Left ventricle myocardium superior (tissue), 1 donor: ENCODE results near the gene SH3GL3. TPM values are rescaled to one million over a fixed set of nuclear protein-coding genes. Genes with fewer than 3 reads are reported as not detected.

ENCODE experiments used
- ATAC-seq: fragments of 200-7000 bp; cut with Tn5 transposase; one replicate; pipeline ENCODE4 v1.9.1; 2020; ENCODE audit warnings: mild to moderate bottlenecking, moderate library complexity
- DNase-seq: peaks from one replicate; pipeline ENCODE4 v3.0.0-alpha.2; 2020
- intact Hi-C: fragments of 100-400 bp; cut with micrococcal nuclease; formaldehyde crosslinking; loops from one replicate; pipeline ENCODE4 v1.11.0; 2022
- total RNA-seq: library from RNA; stranded (reverse); fragmentation: NEBNext Ultra II Directional; extraction: Animal tissue kit (Norgen Biotek cat#: 25700); gene quantifications from one replicate; pipeline ENCODE4 v1.2.1, GENCODE V29; 2021
- donor health status: DM: no; HTN: yes; CAD: no; lungs with severe emphysema.

The SH3GL3 gene
- total RNA-seq, 1 donor from 2014 or later: not detected

DNA sequence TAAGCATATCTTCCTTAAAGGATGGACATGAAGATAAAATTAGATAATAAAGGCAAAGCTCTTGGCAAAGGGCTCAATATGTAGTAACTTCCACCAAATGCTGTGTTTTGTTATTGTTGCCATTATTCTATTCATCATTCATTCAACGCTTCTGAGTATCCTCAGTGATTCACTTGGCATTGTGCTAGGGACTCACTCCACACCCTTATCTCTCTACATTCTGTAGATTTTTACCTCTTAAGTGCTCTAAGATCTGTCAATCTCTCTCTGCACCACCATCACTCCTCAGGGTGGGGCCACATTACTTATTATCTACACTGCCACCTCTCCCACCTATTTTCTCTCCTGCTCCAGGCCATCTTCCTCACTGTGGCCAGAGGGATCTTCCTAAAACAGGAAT, 51.2 kb downstream of the SH3GL3 start:
- intact Hi-C loops: no loop called here
- DNase-seq: no peak
- no peak for ATAC-seq

DNA sequence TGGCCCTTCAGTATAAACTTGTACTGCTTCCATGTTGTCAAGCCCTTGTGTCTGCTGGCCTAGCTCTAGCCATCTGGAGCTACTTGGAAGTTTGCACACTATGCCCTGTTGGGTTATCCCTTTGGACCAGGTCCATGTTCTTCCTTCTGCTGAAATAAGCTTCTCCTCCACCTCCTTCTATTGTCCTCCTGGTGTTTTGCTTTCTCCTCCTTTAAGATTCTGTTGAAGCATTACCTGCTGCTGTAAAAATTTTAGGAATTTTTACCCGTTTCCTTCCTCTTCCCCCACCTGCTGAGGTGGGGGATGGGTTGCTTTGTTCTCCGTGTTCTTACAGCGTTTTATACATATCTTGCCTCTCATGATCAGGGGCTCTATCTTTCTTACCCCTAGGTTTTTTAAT, 51.7 kb downstream of the SH3GL3 start:
- ATAC-seq (no peak), DNase-seq (no peak)
- intact Hi-C loops: no loop called here

GRCh38 chr15:83499476-83499875, 52.3 kb downstream of the SH3GL3 start:
- intact Hi-C loops: no loop called here
- no peak for DNase-seq
- no peak for ATAC-seq

DNA sequence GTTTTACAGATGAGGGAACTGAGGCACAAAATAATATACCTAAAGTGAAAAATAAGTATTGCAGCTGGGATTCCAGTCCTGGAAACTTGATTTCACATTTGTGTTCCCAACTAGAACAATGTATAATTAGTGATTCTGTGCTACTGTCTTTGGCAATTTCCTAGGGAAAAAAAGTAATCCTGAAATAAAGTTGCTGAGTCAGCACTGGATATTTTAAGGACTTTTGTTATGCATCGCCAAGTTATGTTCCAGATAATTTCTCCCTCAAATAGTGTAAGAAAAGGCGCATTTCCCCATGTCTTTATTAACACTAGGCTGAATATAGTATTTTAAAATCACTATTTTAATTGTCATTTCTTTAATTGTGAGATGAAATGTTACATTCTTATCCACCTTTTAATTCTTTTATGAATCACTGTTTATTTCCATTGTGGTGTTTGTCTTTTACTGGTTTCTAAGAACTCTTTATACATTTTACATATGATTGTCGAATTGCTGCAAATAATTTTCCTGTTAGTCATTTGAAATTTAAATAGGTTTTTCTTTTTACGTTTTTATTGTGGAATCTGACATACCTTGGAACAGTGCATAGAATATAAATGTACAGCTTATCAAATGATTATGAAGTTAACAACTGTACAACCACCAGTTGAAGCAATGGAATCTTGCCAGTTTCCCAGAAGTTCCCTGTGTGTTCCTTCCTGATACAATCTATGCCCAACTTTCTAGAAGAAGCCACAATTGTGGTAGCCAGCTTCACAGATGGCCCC, 56.6 kb downstream of the SH3GL3 start:
- DNase-seq (no peak), ATAC-seq (no peak)
- intact Hi-C loops: no loop called here

GRCh38 chr15:83504365-83504764, 57.2 kb downstream of the SH3GL3 start:
- no peak for ATAC-seq
- no peak for DNase-seq
- intact Hi-C loops: no loop called here

- ATAC-seq (no peak), DNase-seq (no peak)
- intact Hi-C loops: no loop called here
Observed at GRCh38 chr15:83510001-83510400, 62.9 kb downstream of the SH3GL3 start.

DNA sequence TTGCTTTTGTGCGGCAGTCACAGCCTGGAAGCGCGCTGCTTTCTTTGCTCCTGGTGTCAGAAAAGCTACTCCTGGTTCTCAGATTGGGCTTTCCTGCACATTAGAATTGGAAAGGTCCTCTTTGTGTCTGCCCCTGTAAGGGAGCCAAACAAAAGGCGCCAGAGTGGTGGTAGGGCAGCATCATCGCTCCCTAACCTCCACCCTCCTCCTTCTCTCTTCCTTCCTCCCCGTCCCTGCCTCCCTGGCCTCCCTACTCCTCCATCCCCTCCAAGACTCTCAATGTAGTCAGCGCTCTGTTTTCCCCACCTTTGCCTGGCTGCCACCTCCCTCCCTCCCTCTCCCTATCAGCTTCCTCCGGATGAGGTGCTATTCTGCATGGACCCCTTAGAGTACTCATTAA, 65.3 kb downstream of the SH3GL3 start:
- DNase-seq: no peak
- intact Hi-C loops: no loop called here
- no peak for ATAC-seq

DNA sequence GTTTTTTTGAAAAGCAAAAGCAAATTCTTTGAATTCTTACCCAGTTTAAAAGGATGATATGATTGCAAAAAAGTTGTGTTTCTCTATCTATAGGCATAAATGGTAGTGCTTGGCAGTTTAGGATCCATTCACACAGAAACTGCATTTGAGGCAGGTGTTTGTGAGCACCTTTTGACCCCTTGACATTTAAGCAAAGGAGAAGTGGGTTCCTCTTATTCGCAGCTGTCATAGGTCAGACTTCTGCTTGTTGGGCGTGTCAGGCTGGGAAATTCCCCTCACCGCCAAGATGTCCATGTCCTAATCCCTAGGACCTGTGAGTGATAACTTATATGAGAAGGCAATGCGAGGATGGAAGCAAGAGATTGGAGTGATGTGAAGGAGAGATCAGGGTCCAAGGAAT, 67.4 kb downstream of the SH3GL3 start:
- intact Hi-C loops: no loop called here
- ATAC-seq: no peak

DNA sequence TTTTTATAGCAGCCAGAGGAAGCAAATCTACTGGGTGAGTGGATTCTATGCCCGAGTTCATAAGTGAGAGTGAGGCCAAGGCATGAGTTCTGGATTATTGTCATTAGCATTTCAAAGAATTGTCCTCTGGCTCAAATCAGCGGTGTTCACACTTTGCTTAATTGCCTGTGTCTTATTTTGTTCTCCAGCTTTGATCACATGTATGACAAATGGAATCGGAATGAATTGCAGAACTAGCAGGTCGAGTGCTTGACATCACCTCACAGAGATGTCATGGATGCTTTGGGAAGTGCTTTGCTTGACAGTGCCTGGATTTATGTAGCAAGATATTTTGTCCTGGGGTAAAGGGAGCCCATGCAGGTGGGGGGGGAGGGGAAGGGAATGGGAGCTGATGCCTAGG, 68.0 kb downstream of the SH3GL3 start:
- no peak for DNase-seq
- ATAC-seq: no peak
- intact Hi-C loops: no loop called here

More for the DNA sequence above, 67.4 kb downstream of the SH3GL3 start:
- no peak for DNase-seq

GRCh38 chr15:83516935-83517334, 69.8 kb downstream of the SH3GL3 start:
- ATAC-seq: no peak
- DNase-seq: no peak
- intact Hi-C loops: no loop called here

DNA sequence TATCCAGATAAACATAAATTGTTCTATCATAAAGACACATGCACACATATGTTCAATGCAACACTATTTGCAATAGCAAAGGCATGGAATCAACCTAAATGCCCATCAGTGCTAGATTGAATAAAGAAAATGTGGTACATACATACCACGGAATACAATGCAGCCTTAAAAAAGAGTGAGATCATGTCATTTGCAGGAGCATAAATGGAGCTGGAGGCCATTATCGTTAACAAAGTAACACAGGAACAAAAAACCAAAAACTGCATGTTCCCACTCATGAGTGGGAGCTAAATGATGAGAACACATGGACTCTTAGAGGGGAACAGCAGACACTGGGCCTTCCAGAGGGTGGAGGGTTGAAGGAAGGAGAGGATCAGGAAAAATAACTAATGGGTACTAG, 79.2 kb downstream of the SH3GL3 start:
- intact Hi-C loops: no loop called here
- DNase-seq (no peak), ATAC-seq (no peak)

DNA sequence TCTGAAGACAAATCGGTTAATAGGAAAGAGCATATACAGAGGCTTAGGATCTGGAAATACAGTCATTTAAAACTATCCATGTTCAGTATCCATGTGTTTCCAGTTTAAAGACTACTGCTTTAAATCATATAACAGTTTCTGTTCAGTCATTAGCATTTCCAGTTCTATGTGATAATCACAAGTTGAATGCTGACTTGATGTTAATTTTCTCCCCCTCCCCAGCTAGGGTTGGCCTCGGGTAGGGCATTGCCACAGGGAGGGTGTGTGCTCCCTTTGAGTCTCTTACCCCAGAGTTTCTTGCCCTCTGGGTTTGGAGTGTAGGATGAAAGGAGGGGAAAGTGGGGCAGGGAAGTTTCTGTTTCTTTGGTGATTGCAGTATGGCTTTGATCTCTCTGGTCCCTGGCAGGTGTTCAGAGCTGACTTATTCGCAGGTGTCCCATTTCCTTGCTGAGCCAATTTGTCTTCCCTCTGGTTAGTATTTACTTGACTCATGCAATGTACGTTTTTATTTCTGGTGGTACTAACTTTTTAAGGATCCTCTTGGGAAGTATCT, 86.3 kb downstream of the SH3GL3 start:
- intact Hi-C loops: no loop called here
- ATAC-seq (no peak), DNase-seq (no peak)

DNA sequence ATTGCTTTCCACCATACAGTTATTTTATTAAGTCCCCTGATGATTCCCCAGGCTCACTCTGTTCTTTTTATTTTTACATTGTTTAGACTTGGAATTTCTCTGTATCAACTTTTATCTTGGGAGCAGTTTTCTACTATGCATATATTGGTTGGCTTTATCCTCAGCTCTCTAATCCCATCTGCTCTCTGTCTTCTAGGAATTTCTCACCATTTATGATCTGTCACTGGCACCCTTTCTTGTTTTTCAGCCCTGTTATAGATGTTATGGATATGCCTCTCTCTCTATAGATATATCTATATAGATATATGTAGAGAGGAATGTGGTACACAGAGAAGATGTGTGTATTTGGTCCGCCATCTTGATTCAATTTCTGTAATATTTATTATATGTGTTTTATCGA, 90.5 kb downstream of the SH3GL3 start:
- DNase-seq: no peak
- no peak for ATAC-seq
- intact Hi-C loops: no loop called here

- ATAC-seq (no peak), DNase-seq (no peak)
- intact Hi-C loops: no loop called here
Observed at GRCh38 chr15:83538682-83539081, 91.5 kb downstream of the SH3GL3 start.

DNA sequence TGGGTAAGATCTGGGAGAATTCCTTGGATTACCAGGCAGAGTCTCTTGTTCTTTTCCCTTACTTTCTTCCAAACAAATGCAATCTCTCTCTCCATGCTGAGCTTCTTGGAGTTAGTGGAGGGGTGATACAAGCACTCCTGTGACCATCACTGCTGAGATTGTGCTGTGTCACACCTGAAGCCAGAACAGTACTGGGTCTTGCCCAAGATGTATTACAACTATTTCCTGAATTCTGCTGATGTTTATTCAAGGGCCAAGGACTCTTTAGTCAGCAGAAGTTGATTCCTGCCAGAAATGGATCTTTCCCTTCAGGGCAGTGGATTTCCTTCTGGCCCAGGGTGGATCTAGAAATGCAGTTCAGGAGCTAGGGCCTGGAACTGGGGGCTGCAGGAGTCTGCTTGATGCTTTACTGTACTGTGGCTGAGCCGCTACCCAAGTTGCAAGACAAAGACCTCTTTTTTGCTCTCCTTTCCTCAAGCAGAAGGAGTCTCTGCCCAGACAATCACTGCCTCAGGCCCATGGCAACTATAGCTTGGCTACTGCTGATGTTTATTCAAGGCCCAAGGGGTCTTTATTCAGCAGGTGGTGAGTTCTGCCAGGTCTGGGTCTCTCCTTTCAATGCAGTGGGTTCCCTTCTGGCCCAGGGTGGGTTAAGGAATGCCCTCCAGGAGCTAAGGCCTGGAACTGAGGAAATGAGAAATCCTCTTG, 98.8 kb downstream of the SH3GL3 start:
- DNase-seq (no peak), ATAC-seq (no peak)
- intact Hi-C loops: no loop called here

DNA sequence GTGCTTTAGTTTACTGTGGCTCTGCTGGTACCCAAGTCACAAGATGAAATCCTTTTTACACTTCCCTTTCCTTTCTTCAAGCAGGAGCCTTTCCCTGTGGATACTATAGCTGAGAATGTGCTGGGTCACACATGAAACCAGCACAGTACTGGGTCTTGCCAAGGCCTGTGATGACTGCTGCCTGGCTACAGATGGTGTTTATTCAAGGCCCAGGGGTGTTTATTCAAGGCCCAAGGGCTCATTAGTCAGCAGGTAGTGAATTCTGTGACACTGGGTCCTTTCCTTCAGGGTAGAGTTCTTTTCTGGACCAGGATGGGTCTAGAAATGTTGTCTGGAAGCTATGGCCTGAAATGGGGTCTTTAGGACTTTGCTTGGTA, 99.4 kb downstream of the SH3GL3 start:
- intact Hi-C loops: no loop called here
- ATAC-seq (no peak), DNase-seq (no peak)

DNA sequence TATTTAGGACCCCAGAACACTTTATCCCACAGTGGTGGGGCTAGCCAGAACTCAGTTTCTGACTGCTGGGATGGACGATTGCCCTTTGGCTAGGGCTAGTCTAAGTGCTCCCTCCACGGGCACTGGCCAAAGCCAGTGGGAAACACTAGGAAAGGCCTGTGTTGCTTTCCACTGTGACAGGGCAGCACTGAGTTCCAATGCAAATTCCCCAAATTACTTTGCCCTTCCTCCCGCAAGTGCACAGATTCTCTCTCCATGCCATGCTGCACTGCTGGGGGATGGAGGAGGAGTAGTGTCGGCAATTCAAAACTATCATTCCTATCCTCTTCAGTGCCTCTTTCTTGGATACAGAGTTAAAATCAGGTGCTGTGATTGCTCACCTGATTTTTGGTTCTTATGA, 100.0 kb downstream of the SH3GL3 start:
- intact Hi-C loops: no loop called here
- no peak for ATAC-seq
- DNase-seq: no peak

DNA sequence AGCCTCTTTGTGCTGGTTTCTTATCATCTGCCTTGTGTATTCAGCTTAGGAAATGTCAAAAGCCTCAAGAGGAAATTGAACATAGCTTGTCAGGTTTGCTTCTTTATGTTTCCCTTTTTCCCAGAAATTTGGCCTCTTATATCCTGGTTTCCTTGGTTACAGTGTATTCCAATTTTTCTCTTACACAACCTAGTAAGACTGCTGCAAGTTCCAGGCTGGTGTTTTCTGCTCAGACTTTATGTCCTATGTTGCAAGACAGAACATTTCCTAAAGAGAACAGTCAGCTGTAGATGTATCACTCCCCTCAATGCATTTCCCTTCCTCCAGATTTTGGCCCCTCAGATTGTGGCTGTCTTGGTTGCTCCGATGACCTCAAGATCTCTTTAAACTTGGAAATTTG, 102.5 kb downstream of the SH3GL3 start:
- intact Hi-C loops: no loop called here
- no peak for ATAC-seq
- DNase-seq: no peak

- intact Hi-C loops: no loop called here
- ATAC-seq (no peak), DNase-seq (no peak)
Observed at GRCh38 chr15:83554558-83554957, 107.4 kb downstream of the SH3GL3 start.

GRCh38 chr15:83555383-83555782, 108.2 kb downstream of the SH3GL3 start:
- no peak for DNase-seq
- ATAC-seq: no peak
- intact Hi-C loops: no loop called here

- ATAC-seq (no peak), DNase-seq (no peak)
- intact Hi-C loops: no loop called here
Observed at GRCh38 chr15:83556068-83556467, 108.9 kb downstream of the SH3GL3 start.
